ENCODE measurements around the gene PEX11G.
A peak's percentile ranks its signal among the peaks of the same experiment; 100 is the strongest.

The PEX11G gene

GRCh38 chr19:7526059-7526929 is 37.5 kb upstream of the PEX11G start:
- DNase-seq (ENCODE audit: extremely low spot score), result no peak
- CTCF ChIA-PET, result no interaction called here
- POLR2A ChIA-PET, result no interaction called here
- no peak for TF ChIP-seq CTCF (IDR thresholded peaks at IDR 0.05; ENCODE audit: control extremely low read depth, extremely low read depth, low read depth, missing control alignments)

GRCh38 chr19:7524992-7525739 is 36.3 kb upstream of the PEX11G start:
- no peak for TF ChIP-seq CTCF (IDR thresholded peaks at IDR 0.05; ENCODE audit: control extremely low read depth, extremely low read depth, low read depth, missing control alignments)
- no peak for DNase-seq (ENCODE audit: extremely low spot score)
- ChIA-PET POLR2A (interaction anchor here (4.0 kb wide), 1 partner anchor 9 kb away, joined by 16 read pairs; the partner anchor contains the start of gene PNPLA6), CTCF (no interaction called here)

- ChIA-PET CTCF (no interaction called here), POLR2A (interaction anchor here (4.0 kb wide), 1 partner anchor 9 kb away, joined by 16 read pairs; the partner anchor contains the start of gene PNPLA6)
- DNase-seq (ENCODE audit: extremely low spot score), result no peak
- no peak for TF ChIP-seq CTCF (IDR thresholded peaks at IDR 0.05; ENCODE audit: control extremely low read depth, extremely low read depth, low read depth, missing control alignments)
These were observed 35.7 kb upstream of the PEX11G start for GRCh38 chr19:7524523-7524922.

- no peak for DNase-seq (ENCODE audit: extremely low spot score)
- POLR2A ChIA-PET, result interaction anchor here (0.6 to 4.0 kb wide), 2 partner anchors 11 to 1803 kb away, joined by 9 to 16 read pairs; partner anchors contain the start of genes CATSPERD, LONP1 and PNPLA6
- CTCF ChIA-PET, result interaction anchor here (1.1 to 2.0 kb wide), 7 partner anchors 9 to 277 kb away, joined by 3 to 8 read pairs (median 4); a partner anchor contains a TSS
- no peak for TF ChIP-seq CTCF (IDR thresholded peaks at IDR 0.05; ENCODE audit: control extremely low read depth, extremely low read depth, low read depth, missing control alignments)
These were observed 34.3 kb upstream of the PEX11G start for GRCh38 chr19:7522923-7523667.

- ChIA-PET POLR2A (interaction anchor here (4.0 kb wide), 1 partner anchor 12 kb away, joined by 16 read pairs; the partner anchor contains the start of gene PNPLA6), CTCF (interaction anchor here (1.1 to 2.0 kb wide), 7 partner anchors 9 to 278 kb away, joined by 3 to 8 read pairs (median 4); a partner anchor contains a TSS)
- DNase-seq (ENCODE audit: extremely low spot score), result peak; percentile 100
- no peak for TF ChIP-seq CTCF (IDR thresholded peaks at IDR 0.05; ENCODE audit: control extremely low read depth, extremely low read depth, low read depth, missing control alignments)
These were observed 33.5 kb upstream of the PEX11G start, which contains the start of gene MCOLN1 for GRCh38 chr19:7522072-7522922. Gene MCOLN1, plus strand, starts transcription at chr19:7522624. Its CDS starts 127 bp downstream, at chr19:7522751.
